Activated CD8-positive, alpha-beta memory T cell treated with anti-CD3 and anti-CD28 coated beads for 24 hours (primary cell): ENCODE measurements around the gene NUDT9.
"Not testable (repeated sequence)": the region's sequence is repeated elsewhere in the genome, so short reads cannot be mapped to it uniquely, and the experiment has no call there.

ENCODE experiments used
- DNase-seq: peaks from one replicate; pipeline ENCODE4 v3.0.0-alpha.2; 2020

Gene NUDT9, protein sequence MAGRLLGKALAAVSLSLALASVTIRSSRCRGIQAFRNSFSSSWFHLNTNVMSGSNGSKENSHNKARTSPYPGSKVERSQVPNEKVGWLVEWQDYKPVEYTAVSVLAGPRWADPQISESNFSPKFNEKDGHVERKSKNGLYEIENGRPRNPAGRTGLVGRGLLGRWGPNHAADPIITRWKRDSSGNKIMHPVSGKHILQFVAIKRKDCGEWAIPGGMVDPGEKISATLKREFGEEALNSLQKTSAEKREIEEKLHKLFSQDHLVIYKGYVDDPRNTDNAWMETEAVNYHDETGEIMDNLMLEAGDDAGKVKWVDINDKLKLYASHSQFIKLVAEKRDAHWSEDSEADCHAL

DNA sequence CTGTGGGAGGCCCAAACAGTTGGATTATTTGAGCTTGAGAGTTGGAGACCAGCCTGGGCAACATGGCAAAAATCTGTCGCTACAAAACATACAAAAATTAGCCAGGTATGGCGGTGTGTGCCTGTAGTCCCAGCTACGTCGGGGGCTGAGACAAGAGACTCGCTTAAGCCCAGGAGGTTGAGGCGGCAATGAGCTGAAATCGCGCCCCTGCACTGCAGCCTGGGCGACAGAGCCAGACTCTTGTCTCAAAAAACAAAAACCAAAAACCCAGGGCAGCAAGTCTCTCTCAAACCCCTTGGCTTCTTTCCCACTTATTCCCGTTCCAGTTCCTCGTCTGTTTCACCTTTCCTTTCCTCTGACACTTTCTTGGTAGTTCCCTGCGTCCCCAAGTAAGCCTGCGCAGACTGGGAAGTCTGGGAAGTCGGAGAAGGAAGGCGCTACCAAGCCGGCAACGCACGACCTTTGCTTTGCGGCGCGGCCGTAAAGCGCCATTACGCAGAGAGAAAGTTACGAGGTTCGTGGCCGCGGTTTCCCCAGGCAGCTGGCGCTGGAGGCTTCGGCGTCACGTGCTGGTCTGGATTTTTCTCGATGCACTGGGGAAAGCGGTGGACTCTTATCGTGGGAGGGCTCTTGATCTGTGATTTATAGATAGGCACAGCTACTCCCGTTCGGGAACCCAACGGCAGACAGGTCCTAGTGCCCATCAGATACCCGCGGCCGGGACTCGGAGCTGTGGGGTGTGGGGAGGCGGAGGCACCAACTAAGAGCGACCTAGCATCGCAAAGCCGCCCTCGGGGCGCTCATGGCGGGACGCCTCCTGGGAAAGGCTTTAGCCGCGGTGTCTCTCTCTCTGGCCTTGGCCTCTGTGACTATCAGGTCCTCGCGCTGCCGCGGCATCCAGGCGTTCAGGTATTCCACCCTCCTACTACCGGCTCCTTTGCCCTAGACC, at the start of gene NUDT9:
Gene NUDT9 (plus strand): TSS at position 470 of the 949 bp plus-strand sequence. CDS start 333 bp downstream, at position 803.
- DNase-seq = peak; percentile 93

DNA sequence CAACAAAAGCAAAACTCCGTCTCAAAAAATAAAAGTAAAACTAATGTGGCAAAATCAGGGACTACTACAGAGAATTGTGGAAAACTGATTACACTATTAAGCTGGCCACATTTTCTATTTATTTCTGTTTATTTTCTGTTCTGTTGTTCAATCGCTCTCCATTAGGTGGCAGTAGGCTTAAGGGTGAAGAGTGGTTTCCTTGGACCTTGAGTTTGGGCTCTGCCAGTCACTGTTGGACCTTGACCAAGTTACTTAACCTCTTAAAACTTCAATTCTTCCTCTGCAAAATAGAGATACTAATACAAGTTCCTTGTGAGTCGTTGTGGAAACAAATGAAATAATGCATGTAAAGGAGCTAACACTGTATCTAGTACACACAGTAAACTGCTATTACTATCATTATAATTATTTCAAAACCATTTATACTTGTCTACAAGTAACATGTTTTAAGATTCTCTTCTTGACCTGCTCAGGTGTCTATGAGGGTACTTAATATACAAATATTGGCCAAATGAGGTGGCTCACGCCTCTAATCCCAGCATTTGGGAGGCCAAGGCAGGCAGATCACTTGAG, 46.6 kb upstream of the NUDT9 start:
- DNase-seq = no peak

DNA sequence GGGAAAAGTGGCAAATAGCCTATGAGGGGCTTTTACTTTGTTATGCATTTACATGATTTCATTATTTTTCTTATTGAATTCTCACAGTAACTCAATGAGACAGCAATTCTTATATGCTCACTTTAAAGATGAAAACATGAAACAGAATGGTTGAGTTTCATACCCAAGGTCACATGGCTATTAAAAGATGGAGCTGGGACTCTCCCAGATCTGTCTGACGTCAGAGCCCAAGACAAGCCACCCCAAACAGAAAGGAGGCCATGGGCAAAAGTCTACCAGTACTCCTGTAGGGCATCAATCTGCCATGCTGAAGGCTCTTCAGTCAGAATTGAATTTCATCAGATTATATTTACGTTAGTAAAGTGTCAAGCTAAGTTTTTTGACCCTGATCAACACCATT, 44.6 kb upstream of the NUDT9 start:
- DNase-seq = no peak

DNA sequence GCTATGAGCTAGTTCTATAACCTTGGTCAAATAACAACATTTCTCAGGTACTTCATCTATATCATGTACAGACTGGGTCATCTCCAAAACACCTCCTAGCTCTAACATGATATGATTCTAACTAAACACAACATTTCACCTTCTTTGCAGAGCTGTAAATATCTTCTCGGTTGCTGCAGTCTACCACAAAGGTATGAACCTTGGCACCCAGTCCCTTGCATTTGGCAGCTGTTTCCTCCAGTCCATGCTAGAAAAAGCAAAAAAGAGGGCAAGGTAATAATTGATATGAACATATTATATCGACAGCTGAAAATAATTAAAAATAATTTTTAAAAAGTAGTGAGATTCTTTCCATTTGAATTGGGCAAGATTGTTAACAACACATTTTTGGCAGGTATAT, 40.3 kb upstream of the NUDT9 start:
- no peak for DNase-seq

DNA sequence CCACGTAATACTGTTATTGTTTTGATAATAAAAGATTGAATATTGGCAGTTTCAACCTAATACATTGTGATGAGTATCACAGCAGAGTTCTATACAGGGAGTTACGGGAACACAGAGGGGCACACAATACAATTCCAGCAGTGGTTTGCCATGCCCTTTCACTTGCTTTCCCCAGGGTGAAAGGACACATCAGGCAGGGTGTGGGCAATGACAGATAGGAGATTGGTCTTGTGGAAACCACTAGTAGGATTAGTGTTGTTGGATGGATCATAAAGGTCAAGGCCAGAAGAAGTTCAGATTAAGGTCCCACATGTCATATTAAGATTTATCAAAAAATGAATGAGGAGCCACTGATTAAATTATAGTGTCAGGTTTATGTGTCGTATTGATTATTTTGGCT, 39.4 kb upstream of the NUDT9 start:
- no peak for DNase-seq

DNA sequence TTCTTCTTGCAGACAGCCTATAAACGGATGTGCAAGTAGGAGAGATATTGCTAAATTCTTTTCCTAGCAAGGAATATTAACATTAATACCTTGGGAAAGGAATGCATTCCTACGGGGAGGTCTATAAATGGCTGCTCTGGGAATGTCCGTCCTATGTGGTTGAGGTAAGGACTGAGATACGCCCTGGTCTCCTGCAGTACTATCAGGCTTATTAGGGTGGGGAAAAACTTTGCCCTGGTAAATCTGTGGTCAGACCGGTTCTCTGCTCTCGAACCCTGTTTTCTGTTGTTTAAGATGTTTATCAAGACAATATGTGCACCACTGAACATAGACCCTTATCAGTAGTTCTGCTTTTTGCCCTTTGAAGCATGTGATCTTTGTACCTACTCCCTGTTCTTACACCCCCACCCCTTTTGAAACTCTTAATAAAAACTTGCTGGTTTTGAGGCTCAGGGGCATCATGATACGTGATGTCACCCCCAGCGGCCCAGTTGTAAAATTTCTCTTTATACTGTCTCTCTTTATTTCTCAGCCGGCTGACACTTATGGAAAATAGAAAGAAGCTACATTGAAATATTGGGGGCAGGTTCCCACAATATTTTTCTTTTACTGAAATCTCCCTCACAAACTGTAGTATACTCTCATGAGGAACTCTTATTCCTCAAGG, 37.8 kb upstream of the NUDT9 start:
- DNase-seq = not testable (repeated sequence)

DNA sequence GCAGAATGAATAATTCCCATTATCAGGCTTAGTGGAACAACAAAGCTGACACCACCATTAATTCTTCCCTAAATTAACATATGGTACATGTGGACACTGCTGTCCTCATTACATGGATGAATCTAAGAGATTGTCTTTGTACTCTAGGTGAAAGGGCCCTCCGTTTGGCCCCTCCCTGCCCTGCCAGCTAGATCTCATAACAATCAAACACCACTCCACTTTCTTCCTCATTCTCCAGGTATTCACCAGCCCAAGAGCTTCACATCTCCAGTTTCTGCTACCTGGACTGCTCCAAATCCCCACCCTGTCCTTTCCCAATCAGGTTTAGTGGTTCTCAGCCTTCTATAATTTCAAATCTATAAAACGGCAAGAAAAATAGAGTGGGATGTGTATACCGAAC, 35.1 kb upstream of the NUDT9 start:
- DNase-seq = no peak

DNA sequence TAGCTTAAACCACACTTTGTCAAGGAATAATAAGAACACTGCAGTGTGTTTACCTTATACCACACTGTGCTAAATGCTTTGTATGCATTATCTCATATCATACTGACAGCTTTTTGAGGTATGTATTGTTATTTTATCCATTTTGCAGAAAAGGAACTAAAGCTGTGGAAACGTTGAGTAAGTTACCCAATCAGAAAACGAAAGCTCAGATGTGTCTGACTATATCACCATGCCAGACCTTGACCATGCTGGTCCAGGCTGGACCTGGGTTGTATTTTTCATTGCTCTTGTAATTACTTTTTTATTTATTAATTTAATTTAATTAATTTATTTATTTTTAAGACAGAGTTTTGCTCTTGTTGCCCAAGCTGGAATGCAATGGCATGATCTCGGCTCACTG, 33.5 kb upstream of the NUDT9 start:
- no peak for DNase-seq

DNA sequence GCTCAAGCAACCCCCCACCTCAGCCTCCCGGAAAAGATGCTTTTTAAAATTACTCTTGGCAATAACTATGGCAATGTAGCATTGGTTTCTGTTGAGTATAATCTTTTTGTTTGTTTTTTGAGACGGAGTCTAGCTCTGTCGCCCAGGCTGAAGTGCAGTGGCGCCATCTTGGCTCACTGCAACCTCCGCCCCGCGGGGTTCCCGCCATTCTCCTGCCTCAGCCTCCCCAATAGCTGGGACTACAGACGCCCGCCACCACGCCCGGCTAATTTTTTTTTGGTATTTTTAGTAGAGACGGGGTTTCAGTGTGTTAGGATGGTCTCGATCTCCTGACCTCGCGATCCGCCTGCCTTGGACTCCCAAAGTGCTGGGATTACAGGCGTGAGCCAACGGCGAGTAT, 32.3 kb upstream of the NUDT9 start:
- DNase-seq = not testable (repeated sequence)

DNA sequence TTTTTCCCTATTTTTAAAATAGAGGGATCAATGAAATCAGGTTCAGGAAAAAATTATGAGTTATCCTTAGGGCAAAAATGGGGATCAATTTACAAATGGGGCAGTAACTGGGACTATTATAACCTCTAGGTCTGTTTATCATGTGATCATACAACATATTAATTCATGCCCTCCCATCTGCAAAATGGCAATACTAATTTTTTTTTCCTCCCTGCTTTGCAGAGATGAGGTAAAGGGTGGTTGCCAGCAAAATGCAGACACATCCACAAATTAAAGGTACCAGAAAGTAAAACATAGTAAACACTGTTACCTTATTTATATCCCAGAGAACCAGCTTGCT, 31.9 kb upstream of the NUDT9 start:
- no peak for DNase-seq

DNA sequence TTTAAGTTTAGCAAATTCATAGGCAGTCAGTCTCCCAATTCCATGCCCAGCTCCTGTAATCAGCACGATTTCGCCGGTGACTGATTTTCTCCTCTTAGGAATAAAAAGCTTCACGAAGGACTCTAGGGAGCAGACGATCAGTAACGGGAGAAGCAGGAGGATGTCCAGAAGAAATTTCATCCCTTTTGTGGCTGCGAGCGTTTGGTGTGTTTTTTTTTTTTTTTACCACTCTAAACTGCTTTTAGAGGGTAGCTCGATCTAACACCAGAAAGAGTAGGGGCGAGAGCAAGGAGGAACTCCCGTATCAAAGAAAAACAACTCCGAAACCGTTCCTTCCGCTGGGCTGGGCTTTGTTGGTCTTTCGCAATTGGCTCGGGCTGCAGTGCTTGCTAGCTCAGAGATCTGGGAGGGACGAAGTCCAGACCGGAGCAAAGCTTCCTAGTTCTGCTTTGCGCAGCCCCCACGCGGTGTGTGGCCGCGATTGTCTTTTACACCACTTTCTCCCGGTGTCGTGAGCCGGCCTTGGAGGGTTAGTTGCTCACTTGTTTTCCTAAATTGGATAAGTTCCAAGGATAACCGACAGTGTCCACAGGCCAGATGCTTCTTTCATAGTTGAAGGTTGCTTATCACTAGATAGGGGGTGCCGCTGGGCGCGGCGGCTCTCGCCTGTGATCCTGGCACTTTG, 31.3 kb upstream of the NUDT9 start, which contains the start of gene HSD17B11:
Gene HSD17B11 (minus strand): TSS at position 298 of the 685 bp plus-strand sequence. CDS start 118 bp downstream, at position 180.
- peak; percentile 90 for DNase-seq

DNA sequence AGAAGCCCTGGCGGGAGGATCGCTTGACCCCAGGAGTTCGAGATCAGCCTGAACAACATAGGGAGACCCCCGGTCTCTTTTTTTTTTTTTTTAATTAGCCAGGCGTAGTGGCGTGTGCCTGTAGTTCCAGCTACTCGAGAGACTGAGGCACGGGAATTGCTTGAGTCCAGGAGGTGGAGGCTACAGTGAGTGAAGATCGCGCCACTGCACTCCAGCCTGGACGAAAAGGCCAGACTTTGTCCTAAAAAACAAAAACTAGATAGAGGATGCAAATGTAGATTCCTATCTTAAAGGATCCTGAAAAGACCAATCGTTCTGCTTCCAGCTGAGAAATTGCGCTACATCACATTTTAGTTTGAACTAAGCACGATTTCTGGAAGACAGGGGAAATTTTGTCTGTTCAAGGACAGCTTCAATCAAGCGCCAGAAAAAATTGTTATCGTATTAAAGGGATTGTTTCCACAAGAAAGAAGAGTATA, 30.8 kb upstream of the NUDT9 start:
- no peak for DNase-seq

DNA sequence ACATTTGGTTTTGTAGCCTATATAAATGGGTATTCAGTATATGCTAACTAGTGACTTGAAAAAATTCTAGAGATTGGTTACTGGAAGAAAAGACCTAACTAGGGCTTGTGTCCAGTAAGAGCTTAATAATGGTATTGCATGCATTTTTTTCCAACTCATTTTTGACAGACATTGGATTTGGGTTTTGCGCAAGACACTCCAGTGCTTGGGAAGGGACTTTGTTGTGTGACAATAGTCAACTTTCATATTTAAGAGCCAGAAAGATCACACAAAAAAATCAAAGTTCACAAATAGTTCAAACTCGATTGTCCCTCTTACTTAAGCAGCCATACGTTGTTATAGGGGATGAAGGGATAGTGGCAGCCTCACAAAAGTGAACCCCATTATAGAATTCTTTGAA, 30.2 kb upstream of the NUDT9 start:
- no peak for DNase-seq

DNA sequence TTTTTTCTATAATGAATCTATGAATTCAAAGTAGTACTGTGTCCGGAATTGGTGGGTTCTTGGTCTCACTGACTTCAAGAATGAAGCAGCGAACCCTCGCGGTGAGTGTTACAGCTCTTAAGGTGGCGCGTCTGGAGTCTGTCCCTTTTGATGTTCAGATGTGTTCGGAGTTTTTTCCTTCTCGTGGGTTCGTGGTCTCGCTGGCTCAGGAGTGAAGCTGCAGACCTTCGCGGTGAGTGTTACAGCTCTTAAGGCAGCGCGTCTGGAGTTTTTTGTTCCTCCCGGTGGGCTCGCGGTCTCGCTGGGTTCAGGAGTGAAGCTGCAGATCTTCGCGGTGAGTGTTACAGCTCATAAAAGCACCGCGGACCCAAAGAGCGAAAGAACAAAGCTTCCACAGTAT, 27.3 kb upstream of the NUDT9 start:
- DNase-seq = peak; percentile 61

DNA sequence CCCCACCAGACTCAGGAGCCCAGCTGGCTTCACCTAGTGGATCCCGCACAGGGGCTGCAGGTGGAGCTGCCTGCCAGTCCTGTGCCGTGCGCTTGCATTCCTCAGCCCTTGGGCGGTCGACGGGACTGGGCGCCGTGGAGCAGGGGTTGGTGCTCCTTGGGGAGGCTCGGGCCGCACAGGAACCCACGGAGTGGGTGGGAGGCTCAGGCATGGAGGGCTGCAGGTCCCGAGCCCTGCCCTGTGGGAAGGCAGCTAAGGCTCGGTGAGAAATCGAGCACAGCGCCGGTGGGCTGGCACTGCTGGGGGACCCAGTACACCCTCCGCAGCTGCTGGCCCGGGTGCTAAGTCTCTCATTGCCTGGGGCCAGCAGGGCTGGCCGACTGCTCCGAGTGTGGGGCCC, 26.5 kb upstream of the NUDT9 start:
- DNase-seq = not testable (repeated sequence)

DNA sequence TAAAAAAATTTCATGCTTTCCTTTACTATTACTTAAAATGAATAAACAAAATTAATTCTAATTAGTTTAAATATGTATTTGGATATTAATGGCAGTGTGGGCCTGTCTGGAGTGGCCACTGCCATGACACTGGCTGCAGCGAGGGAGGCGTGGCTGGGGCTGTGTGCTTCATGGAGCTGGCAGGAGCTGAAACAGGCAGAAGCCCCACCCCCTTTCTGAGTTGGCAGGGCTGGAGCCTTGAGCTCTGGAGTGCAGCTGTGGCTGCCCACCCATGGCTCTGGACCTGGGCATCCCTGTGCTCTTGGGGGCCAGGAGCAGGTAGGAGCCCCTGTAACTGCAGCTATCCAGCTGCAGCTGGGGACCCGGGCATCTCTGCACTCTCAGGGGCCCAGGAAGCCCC, 23.2 kb upstream of the NUDT9 start:
- DNase-seq = no peak

DNA sequence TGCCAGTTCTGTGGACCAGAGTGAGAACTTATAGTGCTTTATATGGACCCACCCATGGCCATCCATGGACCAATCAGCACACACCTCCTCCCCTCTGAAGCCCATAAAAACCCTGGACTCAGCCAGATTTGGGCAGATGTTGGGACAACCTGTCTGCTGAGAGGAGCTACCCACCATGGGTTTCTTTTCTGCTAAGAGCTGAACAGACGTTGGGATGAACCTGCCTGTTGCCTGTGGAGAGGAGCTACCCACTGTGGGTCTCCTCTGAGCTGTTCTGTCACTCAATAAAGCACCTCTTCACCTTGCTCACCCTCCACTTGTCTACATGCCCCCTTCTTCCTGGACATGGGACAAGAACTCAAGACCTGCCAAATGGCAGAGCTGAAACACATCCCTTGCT, 22.4 kb upstream of the NUDT9 start:
- DNase-seq = no peak

DNA sequence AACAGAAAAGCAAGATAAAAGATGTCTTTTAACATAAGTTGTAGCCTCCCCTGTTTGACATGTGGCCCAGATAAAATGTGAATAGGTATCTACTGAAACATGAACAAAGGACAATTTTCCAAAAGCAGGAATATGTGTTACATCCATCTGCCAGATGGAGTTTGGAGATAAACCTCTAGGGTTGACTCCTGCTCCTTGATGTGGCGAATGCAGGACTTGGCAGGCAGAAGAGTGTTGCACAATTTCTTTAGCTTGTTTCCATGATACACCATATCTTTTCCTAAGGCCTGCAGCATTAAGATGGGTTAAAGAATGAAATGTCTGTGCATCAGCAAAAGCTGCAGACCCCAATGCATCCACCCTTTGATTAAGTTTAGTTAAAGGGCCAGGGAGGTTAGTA, 18.6 kb upstream of the NUDT9 start:
- not testable (repeated sequence) for DNase-seq

DNA sequence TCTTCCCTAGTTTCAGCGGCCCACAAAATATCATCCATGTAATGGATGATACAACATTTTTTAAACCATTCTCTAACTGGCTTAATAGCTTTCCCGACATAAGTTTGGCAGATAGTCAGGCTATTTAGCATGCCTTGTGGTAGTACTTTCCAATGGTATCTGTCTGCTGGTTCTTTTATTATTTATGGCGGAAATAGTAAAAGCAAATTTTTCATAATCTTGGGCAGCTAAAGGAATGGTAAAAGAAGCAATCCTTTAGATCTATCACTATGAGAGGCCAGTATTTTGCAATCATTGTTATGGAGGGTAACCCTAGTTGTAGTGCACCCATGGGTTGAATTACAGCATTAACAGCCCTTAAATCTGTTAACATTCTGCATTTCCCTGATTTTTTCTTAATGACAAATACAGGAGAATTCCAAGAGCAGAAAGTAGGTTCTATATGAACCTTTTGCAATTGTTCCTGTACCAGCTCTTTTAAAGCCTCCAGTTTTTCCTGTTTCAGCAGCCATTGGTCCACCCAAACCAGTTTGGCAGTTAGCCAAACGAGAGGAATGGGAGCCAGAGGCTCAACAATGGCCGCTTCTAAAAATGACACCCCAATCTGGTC, 17.1 kb upstream of the NUDT9 start:
- DNase-seq = no peak

DNA sequence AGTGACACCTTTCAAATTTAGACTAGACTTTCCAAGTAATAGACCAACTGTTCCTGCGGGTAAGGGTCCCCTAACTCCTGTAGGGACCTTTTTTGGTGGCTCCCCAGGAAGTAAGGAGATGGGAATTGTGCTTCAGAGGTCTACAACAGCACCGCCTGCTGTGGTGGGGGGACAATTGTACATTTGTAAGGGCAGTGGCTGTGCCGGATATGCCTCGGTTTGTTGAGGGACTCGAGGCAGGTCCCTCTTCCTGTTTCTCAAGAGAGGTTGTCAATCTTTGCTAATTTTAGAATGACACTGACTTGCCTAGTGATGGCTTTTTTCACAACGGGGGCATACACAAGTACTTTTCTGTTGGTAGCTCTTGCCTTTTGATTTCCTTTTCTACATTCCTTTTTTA, 15.9 kb upstream of the NUDT9 start:
- DNase-seq = peak; percentile 69

DNA sequence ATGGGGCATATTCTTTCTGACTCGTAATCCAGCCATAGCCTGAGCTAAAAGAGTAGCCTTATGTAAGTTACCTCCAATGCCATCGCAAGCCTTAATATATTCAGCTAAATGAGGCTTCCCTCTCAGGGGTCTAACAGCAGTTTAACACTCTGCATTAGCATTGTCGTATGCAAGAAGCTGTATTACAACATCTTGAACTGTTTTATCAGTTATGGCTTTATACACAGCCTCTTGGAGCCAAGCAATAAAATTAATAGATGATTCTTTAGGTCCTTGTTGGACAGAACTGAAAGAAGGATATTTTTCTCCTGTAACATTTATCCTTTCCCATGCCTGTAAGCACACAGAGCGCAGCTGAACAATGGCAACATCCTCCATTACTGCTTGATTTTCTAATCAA, 15.5 kb upstream of the NUDT9 start:
- DNase-seq = not testable (repeated sequence)

DNA sequence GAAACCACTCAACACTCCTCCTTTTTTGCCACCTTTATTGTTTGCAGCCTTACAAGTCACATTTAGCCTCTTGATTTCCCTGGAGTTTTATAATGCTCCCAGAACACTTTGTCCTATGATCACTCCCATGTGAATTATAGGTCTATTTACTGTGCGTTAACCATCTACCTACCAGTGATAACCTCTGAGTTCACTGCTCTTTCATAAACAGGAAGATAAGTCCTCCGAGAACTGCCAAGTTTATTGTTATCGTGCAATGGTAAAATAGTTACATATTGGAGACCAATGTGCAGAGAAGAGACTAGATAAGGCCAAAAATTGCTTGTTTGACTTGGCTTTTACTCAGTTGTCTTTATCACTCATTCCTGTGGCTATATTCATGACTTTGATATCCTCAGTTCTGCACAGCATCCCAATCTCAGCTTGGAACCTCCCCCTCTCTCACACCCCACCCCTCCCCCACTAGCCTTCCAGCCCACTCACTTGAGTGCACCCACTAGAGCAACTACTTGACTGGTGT, 12.9 kb upstream of the NUDT9 start:
- no peak for DNase-seq
